Prostate gland (tissue), 2 donors: Measurements from ENCODE around the gene LMTK2.
"Not testable (repeated sequence)": the region's sequence is repeated elsewhere in the genome, so short reads cannot be mapped to it uniquely, and the experiment has no call there.

Source experiments
- POLR2A ChIP-seq: fragments of 450-650 bp; IDR thresholded peaks from one replicate; pipeline ENCODE4 v1.6.1; 2016; ENCODE audit warnings: antibody characterized with exemption, mild to moderate bottlenecking
- POLR2AphosphoS5 ChIP-seq: sonication (generic); formaldehyde crosslinking; IDR thresholded peaks from one replicate; pipeline ENCODE4 v1.6.1; 2017; ENCODE audit warnings: antibody characterized with exemption
- TF ChIP-seq, protein P1 (sequence below), 4 experiments: fragments of 200-600 bp in 2 of 4; fragments of 450-650 bp in 2 of 4; sonication (generic) in 2 of 4; IDR thresholded peaks; 1 replicate in 3 of 4; 2 replicates in 1 of 4; pipeline ENCODE4 v1.5.1; 2016 to 2019; ENCODE audit warnings: antibody characterized with exemption in 4 of 4, mild to moderate bottlenecking in 2 of 4, moderate library complexity in 2 of 4

DNA sequence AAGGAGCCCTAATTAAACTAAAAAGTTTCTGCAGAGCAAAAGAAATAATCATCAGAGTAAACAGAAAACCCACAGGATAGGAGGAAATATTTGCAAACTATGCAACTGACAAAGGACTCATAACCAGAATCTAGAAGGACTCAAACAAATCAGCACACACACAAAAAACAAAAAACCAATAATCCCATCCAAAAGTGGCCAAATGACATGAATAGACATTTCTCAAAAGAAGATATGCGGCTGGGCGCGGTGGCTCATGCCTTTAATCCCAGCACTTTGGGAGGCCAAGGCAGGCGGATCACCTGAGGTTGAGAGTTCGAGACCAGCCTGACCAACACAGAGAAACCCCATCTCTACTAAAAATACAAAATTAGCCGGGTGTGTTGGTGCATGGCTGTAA lies 112.7 kb downstream of the LMTK2 start:
- TF ChIP-seq, protein P1, sequence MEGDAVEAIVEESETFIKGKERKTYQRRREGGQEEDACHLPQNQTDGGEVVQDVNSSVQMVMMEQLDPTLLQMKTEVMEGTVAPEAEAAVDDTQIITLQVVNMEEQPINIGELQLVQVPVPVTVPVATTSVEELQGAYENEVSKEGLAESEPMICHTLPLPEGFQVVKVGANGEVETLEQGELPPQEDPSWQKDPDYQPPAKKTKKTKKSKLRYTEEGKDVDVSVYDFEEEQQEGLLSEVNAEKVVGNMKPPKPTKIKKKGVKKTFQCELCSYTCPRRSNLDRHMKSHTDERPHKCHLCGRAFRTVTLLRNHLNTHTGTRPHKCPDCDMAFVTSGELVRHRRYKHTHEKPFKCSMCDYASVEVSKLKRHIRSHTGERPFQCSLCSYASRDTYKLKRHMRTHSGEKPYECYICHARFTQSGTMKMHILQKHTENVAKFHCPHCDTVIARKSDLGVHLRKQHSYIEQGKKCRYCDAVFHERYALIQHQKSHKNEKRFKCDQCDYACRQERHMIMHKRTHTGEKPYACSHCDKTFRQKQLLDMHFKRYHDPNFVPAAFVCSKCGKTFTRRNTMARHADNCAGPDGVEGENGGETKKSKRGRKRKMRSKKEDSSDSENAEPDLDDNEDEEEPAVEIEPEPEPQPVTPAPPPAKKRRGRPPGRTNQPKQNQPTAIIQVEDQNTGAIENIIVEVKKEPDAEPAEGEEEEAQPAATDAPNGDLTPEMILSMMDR (IDR thresholded peaks at IDR 0.05) = not testable (repeated sequence)
- TF ChIP-seq POLR2A, POLR2AphosphoS5: not testable (repeated sequence)
